ENCODE data around the gene ATF4.

Gene ATF4

GRCh38 chr22:39528681-39529486 is 8.5 kb downstream of the ATF4 start:
- peak; percentile 93 for DNase-seq (ENCODE audit: low read depth)

GRCh38 chr22:39529487-39529851 is 9.1 kb downstream of the ATF4 start:
- no peak for DNase-seq (ENCODE audit: low read depth)

- no peak for DNase-seq (ENCODE audit: low read depth)
These were observed 9.8 kb downstream of the ATF4 start for GRCh38 chr22:39530116-39530515.

- peak; percentile 64 for DNase-seq (ENCODE audit: low read depth)
These were observed 10.4 kb downstream of the ATF4 start for GRCh38 chr22:39530692-39531331.

GRCh38 chr22:39532215-39533073 is 12.1 kb downstream of the ATF4 start, which contains the start of gene RPS19BP1:
Gene RPS19BP1, minus strand, starts transcription at chr22:39532748. Its CDS starts 10 bp downstream, at chr22:39532738.
- peak; percentile 100 for DNase-seq (ENCODE audit: low read depth)

GRCh38 chr22:39534092-39534506 is 13.7 kb downstream of the ATF4 start:
- no peak for DNase-seq (ENCODE audit: low read depth)

- DNase-seq (ENCODE audit: low read depth), result peak; percentile 78
These were observed 14.4 kb downstream of the ATF4 start for GRCh38 chr22:39534591-39535356.

GRCh38 chr22:39535357-39535725 is 15.0 kb downstream of the ATF4 start:
- DNase-seq (ENCODE audit: low read depth), result no peak

- no peak for DNase-seq (ENCODE audit: low read depth)
These were observed 15.6 kb downstream of the ATF4 start for GRCh38 chr22:39535831-39536449.

- DNase-seq (ENCODE audit: low read depth), result no peak
These were observed 16.3 kb downstream of the ATF4 start for GRCh38 chr22:39536711-39537110.

- no peak for DNase-seq (ENCODE audit: low read depth)
These were observed 17.6 kb downstream of the ATF4 start for GRCh38 chr22:39537975-39538374.

- peak; percentile 55 for DNase-seq (ENCODE audit: low read depth)
These were observed 22.7 kb downstream of the ATF4 start for GRCh38 chr22:39543095-39543494.

GRCh38 chr22:39545386-39546365 is 25.3 kb downstream of the ATF4 start:
- DNase-seq (ENCODE audit: low read depth), result no peak

- DNase-seq (ENCODE audit: low read depth), result peak; percentile 65
These were observed 26.7 kb downstream of the ATF4 start for GRCh38 chr22:39546889-39547586.

- DNase-seq (ENCODE audit: low read depth), result no peak
These were observed 27.2 kb downstream of the ATF4 start for GRCh38 chr22:39547587-39547947.

- DNase-seq (ENCODE audit: low read depth), result no peak
These were observed 33.1 kb downstream of the ATF4 start for GRCh38 chr22:39553429-39553828.

- no peak for DNase-seq (ENCODE audit: low read depth)
These were observed 33.8 kb downstream of the ATF4 start for GRCh38 chr22:39554151-39554550.

- peak; percentile 40 for DNase-seq (ENCODE audit: low read depth)
These were observed 36.8 kb downstream of the ATF4 start for GRCh38 chr22:39556970-39557841.

Measured in ELR (cell line).